ENCODE data around the gene MMD2.

The MMD2 gene

GRCh38 chr7:4866528-4867496 is 92.2 kb downstream of the MMD2 start:
- DNase-seq: no peak

- DNase-seq: no peak
Measured at GRCh38 chr7:4862156-4862555, 96.8 kb downstream of the MMD2 start.

- no peak for DNase-seq
Measured at GRCh38 chr7:4861673-4862072, 97.3 kb downstream of the MMD2 start, which contains the start of gene PAPOLB. Gene PAPOLB (minus strand): TSS chr7:4862030. CDS start chr7:4861810, 220 bp downstream.

- DNase-seq: no peak
Measured at GRCh38 chr7:4861227-4861626, 97.8 kb downstream of the MMD2 start.

GRCh38 chr7:4857189-4857588 is 101.8 kb downstream of the MMD2 start:
- DNase-seq: no peak

- DNase-seq: no peak
Measured at GRCh38 chr7:4856336-4857057, 102.5 kb downstream of the MMD2 start.
